HepG2 (cell line): ENCODE measurements around the gene ZNF544. TPM values are rescaled to one million over a fixed set of nuclear protein-coding genes. Genes with fewer than 3 reads are reported as not detected.

ENCODE experiments used
- ATAC-seq: fragments of 200-7000 bp; cut with Tn5 transposase; 3 replicates; pipeline ENCODE4 v1.9.1; 2020; ENCODE audit warnings: mild to moderate bottlenecking, moderate library complexity
- BruUV-seq: library from RNA; stranded (reverse); fragments of 400-500 nt; replicated peaks from 2 replicates; lab custom pipeline; 2021; lab: Mats Ljungman, UMichigan
- CTCF ChIA-PET: fragments of 300-600 bp; formaldehyde crosslinking; extraction: SDS; loops from one replicate; lab custom pipeline; 2021; ENCODE audit warnings: low total read pairs, inconsistent platforms, low intra/inter-chr PET ratio; lab: Yijun Ruan, JAX
- POLR2A ChIA-PET: fragments of 350-600 bp; sonication (Branson Sonifier 250); formaldehyde crosslinking; loops from one replicate; lab custom pipeline; 2020; ENCODE audit warnings: antibody characterized with exemption, inconsistent platforms; lab: Yijun Ruan, JAX
- DNase-seq: peaks from one replicate; pipeline ENCODE4 v3.0.0-alpha.2; 2015; ENCODE audit warnings: low spot score
- FAIRE-seq: peaks from 3 replicates; lab custom pipeline; 2011; peaks lifted over from hg19 to GRCh38; lab: Jason Lieb, UNC
- H2AFZ ChIP-seq: one replicate; pipeline ENCODE4 v1.6.1; 2011; ENCODE audit warnings: low read length, inconsistent platforms
- H3K27ac ChIP-seq: fragments of 300-600 bp; 3 replicates; pipeline ENCODE4 v1.8.0; 2011; ENCODE audit warnings: mixed run types, mild to moderate bottlenecking, mixed read lengths, low read length, inconsistent platforms; ENCODE audit not compliant: insufficient read depth; ENCODE audit errors: extremely low read length
- H3K27me3 ChIP-seq, 2 experiments: fragments of 200-600 bp in 1 of 2; 2 replicates in 1 of 2; 3 replicates in 1 of 2; pipeline versions ENCODE4 v1.6.0 to v1.8.0; 2011; ENCODE audit warnings: low read length in 2 of 2, mild to moderate bottlenecking in 2 of 2, moderate library complexity in 2 of 2, inconsistent platforms in 1 of 2; ENCODE audit not compliant: insufficient read depth in 2 of 2, control insufficient read depth in 1 of 2
- H3K36me3 ChIP-seq, 2 experiments: fragments of 200-600 bp in 1 of 2; replicated peaks in 1 of 2; 2 replicates in 1 of 2; 3 replicates in 1 of 2; pipeline versions ENCODE4 v1.5.1 to v1.8.0; 2011; ENCODE audit warnings: low read length in 2 of 2, inconsistent platforms in 1 of 2; ENCODE audit not compliant: insufficient read depth in 2 of 2, control insufficient read depth in 1 of 2
- H3K4me1 ChIP-seq: 2 replicates; pipeline ENCODE4 v1.5.1; 2012; ENCODE audit warnings: low read length, inconsistent platforms; ENCODE audit not compliant: insufficient read depth
- H3K4me2 ChIP-seq: 2 replicates; pipeline ENCODE4 v1.6.0; 2011; ENCODE audit warnings: low read depth, low read length, inconsistent platforms
- H3K4me3 ChIP-seq, 3 experiments: fragments of 200-600 bp in 1 of 3; sonication (generic), shearing (Covaris generic) in 1 of 3; replicated peaks in 1 of 3; 2 replicates each; pipeline ENCODE4 v1.5.1; 2011 to 2016; ENCODE audit warnings: low read length in 3 of 3, inconsistent platforms in 2 of 3, low read depth in 2 of 3, mild to moderate bottlenecking in 2 of 3, control low read depth in 1 of 3, mixed read lengths in 1 of 3; ENCODE audit not compliant: insufficient read depth in 1 of 3
- H3K79me2 ChIP-seq: one replicate; pipeline ENCODE4 v1.6.1; 2011; ENCODE audit warnings: low read length, inconsistent platforms; ENCODE audit not compliant: insufficient read depth
- H3K9ac ChIP-seq: 2 replicates; pipeline ENCODE4 v1.6.0; 2011; ENCODE audit warnings: mild to moderate bottlenecking, low read depth, low read length, inconsistent platforms; ENCODE audit not compliant: insufficient read depth
- H3K9me3 ChIP-seq: 2 replicates; pipeline ENCODE4 v1.5.1; 2012; ENCODE audit warnings: mild to moderate bottlenecking, low read length
- H4K20me1 ChIP-seq: 2 replicates; pipeline ENCODE4 v1.6.0; 2011; ENCODE audit warnings: inconsistent platforms, mild to moderate bottlenecking, low read length, moderate library complexity; ENCODE audit not compliant: insufficient read depth
- CBX5 ChIP-seq: sonication (generic); formaldehyde crosslinking; IDR thresholded peaks from 2 replicates; pipeline ENCODE4 v1.4.0; 2020; ENCODE audit warnings: missing genetic modification reagents, borderline replicate concordance
- EED ChIP-seq: sonication (generic); formaldehyde crosslinking; IDR thresholded peaks from 2 replicates; pipeline ENCODE4 v1.5.0; 2020; ENCODE audit warnings: mild to moderate bottlenecking, missing genetic modification reagents
- FIP1L1 ChIP-seq: fragments of 200-400 bp; formaldehyde crosslinking; IDR thresholded peaks from 2 replicates; pipeline ENCODE4 v1.6.1; 2018; ENCODE audit warnings: low read depth, mild to moderate bottlenecking, low read length, moderate library complexity, borderline replicate concordance; ENCODE audit not compliant: insufficient read depth
- HNRNPL ChIP-seq: fragments of 200-400 bp; formaldehyde crosslinking; IDR thresholded peaks from 2 replicates; pipeline ENCODE4 v1.6.1; 2017; ENCODE audit warnings: mild to moderate bottlenecking, low read depth, low read length
- MAZ ChIP-seq, 2 experiments: sonication (generic) in 1 of 2; formaldehyde crosslinking in 1 of 2; IDR thresholded peaks; 2 replicates each; pipeline versions ENCODE4 v1.5.0 to v1.6.1; 2012 to 2020; ENCODE audit warnings: low read depth in 2 of 2, mild to moderate bottlenecking in 2 of 2, borderline replicate concordance in 1 of 2, improper control_type of control experiment in 1 of 2, low read length in 1 of 2, missing genetic modification reagents in 1 of 2, moderate library complexity in 1 of 2
- NR2F6 ChIP-seq, 2 experiments: IDR thresholded peaks; 2 replicates each; pipeline ENCODE4 v1.6.1; 2016; ENCODE audit warnings: antibody characterized with exemption in 1 of 2, mild to moderate bottlenecking in 1 of 2
- POLR2A ChIP-seq, 2 experiments: IDR thresholded peaks; 2 replicates each; pipeline ENCODE4 v1.6.1; 2011; ENCODE audit warnings: low read depth in 2 of 2, low read length in 2 of 2, mild to moderate bottlenecking in 1 of 2, moderate library complexity in 1 of 2; ENCODE audit not compliant: insufficient read depth in 1 of 2
- YEATS2 ChIP-seq: sonication (generic); formaldehyde crosslinking; IDR thresholded peaks from 2 replicates; pipeline ENCODE4 v1.4.0; 2020; ENCODE audit warnings: missing genetic modification reagents, borderline replicate concordance
- ZBTB1 ChIP-seq: sonication (generic); formaldehyde crosslinking; IDR thresholded peaks from 2 replicates; pipeline ENCODE4 v1.4.0; 2020; ENCODE audit warnings: missing genetic modification reagents, borderline replicate concordance
- ZNF598 ChIP-seq: sonication (generic); formaldehyde crosslinking; IDR thresholded peaks from 2 replicates; pipeline ENCODE4 v1.5.1; 2020; ENCODE audit warnings: mild to moderate bottlenecking, missing genetic modification reagents, borderline replicate concordance
- WGBS: methylation state at CpG from one replicate; pipeline ENCODE4 v1.1.6; 2017; ENCODE audit warnings: low lambda C conversion rate; 5-methylcytosine and 5-hydroxymethylcytosine counted together
- in situ Hi-C: cut with HindIII; loops from 2 replicates; pipeline ENCODE4 v1.10.0; 2017; ENCODE audit warnings: low pct_unique_long_range_greater_than_20kb; ENCODE audit not compliant: extremely low pct_ligation_motif_present
- intact Hi-C: fragments of 100-400 bp; cut with micrococcal nuclease; formaldehyde crosslinking; loops from one replicate; pipeline ENCODE4 v1.10.0; 2022; ENCODE audit not compliant: unreplicated experiment
- polyA plus RNA-seq, 8 experiments: library from polyadenylated mRNA; depleted of rRNA in 3 of 8; stranded (reverse) in 7 of 8; unstranded in 1 of 8; fragments of >200 nt; fragmentation: Illumina TruSeq in 4 of 8; extraction: Trizol in 4 of 8; gene quantifications; 2 replicates each; pipeline versions ENCODE4 v1.2.1 to v1.2.3, GENCODE V29; 2011 to 2016; ENCODE audit warnings: low read depth in 4 of 8, missing spikeins in 1 of 8, mixed read lengths in 1 of 8; ENCODE audit not compliant: insufficient read depth in 1 of 8
- total RNA-seq, 5 experiments: library from RNA; depleted of rRNA; stranded (reverse); fragments of >200 nt; fragmentation: Illumina TruSeq; extraction: Trizol; gene quantifications; 2 replicates each; pipeline ENCODE4 v1.2.3, GENCODE V29; 2016; ENCODE audit warnings: low read depth in 1 of 5
- TF ChIP-seq, protein P1 (sequence below): sonication (generic); formaldehyde crosslinking; IDR thresholded peaks from 2 replicates; pipeline ENCODE4 v1.8.0; 2022; ENCODE audit warnings: mild to moderate bottlenecking, missing genetic modification reagents
- TF ChIP-seq, protein P2 (sequence below): sonication (generic); formaldehyde crosslinking; IDR thresholded peaks from 2 replicates; pipeline ENCODE4 v1.8.1; 2023; ENCODE audit warnings: missing genetic modification reagents, mild to moderate bottlenecking, borderline replicate concordance
- TF ChIP-seq, protein P3 (sequence below): sonication (generic); formaldehyde crosslinking; IDR thresholded peaks from 2 replicates; pipeline ENCODE4 v1.4.0; 2020; ENCODE audit warnings: mild to moderate bottlenecking, missing genetic modification reagents
- TF ChIP-seq, protein P4 (sequence below): sonication (generic); formaldehyde crosslinking; IDR thresholded peaks from 2 replicates; pipeline ENCODE4 v1.4.0; 2020; ENCODE audit warnings: mild to moderate bottlenecking, missing genetic modification reagents
- TF ChIP-seq, protein P5 (sequence below): sonication (generic); formaldehyde crosslinking; IDR thresholded peaks from 2 replicates; pipeline ENCODE4 v1.4.0; 2020; ENCODE audit warnings: missing genetic modification reagents, borderline replicate concordance

The ZNF544 gene
- total and polyA plus RNA-seq, 2 of the 13 experiments (the other 11 are each of a cell fraction or from before 2014, with no cell fraction given) = 13.1 to 17.0 TPM

DNA sequence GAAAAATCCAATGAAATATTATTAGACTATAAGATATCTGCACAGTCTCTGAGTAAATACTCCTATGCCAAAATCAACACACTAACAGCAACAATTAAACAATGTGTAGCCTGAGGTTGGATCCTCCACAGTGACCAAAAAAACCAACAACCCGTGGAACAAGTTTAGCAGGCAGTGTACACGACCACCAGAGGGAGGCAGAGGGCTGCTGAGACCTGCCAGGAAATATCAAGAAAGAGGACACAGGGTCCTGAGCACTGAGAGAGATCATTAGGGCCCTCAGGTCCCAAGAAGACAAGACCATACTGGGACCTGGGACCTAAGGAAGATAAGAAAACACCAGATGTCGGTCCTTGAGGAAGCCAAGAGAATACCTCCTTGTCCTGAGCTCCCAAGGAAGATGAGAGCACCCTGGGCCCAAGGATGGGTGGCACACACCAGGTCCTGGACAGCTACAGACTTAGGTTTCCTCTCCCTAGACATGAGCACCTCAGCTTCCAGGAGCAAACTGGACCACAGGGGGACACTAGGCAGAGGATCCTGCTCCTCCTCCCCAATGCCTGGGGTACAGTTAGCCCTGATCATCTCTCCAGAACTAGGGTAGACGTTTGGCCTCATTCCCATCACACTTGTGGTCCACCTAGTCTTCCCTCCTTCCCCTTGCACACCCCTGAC lies 46.7 kb upstream of the ZNF544 start:
- 38% methylated on average over 4 of the region's 4 CpGs for WGBS
- Histone ChIP-seq H3K4me1 (peaks cover 12% of the 10 kb centered on the region), H2AFZ (no peak overlapping the region), H3K79me2 (peaks cover 10% of the 10 kb centered on the region), H3K36me3 (peaks cover 14 to 17% of the 10 kb centered on the region in 2 experiments), H3K9ac (peak overlapping the region; percentile 59), H4K20me1 (no peaks in the 10 kb centered on the region), H3K27ac (peak overlapping the region; percentile 100), H3K9me3 (peaks cover 64% of the 10 kb centered on the region), H3K27me3 (no peaks in the 10 kb centered on the region; a peak in 1 of 5 replicates), H3K4me3 (peak overlapping the region; percentile 61 to 88 (median 68)), H3K4me2 (peak overlapping the region; percentile 93)
- ChIA-PET CTCF (interaction anchor here (1.6 kb wide), 1 partner anchor 128 kb away, joined by 11 read pairs; no protein-coding TSS in a partner anchor), POLR2A (interaction anchor here (0.8 to 1.9 kb wide), 3 partner anchors 97 to 198 kb away, joined by 3 to 10 read pairs (median 4); partner anchors contain the start of genes ERVK3-1 and ZNF8)
- in situ Hi-C loops = loop anchor here (5.0 kb wide), 1 partner anchor 125 kb away; the partner anchor contains the start of gene ERVK3-1
- BruUV-seq = TSS peak; percentile 73
- FAIRE-seq (peak; percentile 76), ATAC-seq (peak; percentile 35), DNase-seq (peak; percentile 71)
- intact Hi-C loops = loop anchor here (5.0 kb wide), 4 partner anchors 45 to 205 kb away; partner anchors contain the start of genes ERVK3-1, RPS5, ZNF544 and ZSCAN22
- no peak for TF ChIP-seq CBX5 (CRISPR knock-in tag)
- TF ChIP-seq ZNF598 (CRISPR knock-in tag) = no peak
- no peak for TF ChIP-seq ZBTB1 (CRISPR knock-in tag)
- TF ChIP-seq, protein P1, sequence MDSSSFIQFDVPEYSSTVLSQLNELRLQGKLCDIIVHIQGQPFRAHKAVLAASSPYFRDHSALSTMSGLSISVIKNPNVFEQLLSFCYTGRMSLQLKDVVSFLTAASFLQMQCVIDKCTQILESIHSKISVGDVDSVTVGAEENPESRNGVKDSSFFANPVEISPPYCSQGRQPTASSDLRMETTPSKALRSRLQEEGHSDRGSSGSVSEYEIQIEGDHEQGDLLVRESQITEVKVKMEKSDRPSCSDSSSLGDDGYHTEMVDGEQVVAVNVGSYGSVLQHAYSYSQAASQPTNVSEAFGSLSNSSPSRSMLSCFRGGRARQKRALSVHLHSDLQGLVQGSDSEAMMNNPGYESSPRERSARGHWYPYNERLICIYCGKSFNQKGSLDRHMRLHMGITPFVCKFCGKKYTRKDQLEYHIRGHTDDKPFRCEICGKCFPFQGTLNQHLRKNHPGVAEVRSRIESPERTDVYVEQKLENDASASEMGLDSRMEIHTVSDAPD (CRISPR knock-in tag) = no peak
- TF ChIP-seq, protein P2, sequence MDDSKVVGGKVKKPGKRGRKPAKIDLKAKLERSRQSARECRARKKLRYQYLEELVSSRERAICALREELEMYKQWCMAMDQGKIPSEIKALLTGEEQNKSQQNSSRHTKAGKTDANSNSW (CRISPR knock-in tag) = 0 out of 2 replicates have a peak, but pooled peaks have one; percentile 69
- TF ChIP-seq HNRNPL = no peak
- TF ChIP-seq POLR2A (IDR thresholded peaks at IDR 0.05; ENCODE audit: insufficient read depth in 1 of 2, low read depth in 2 of 2, low read length in 2 of 2) = peak in 1 of 2 experiments; percentile 37; a peak in 1 of 4 replicates
- TF ChIP-seq YEATS2 (CRISPR knock-in tag) = no peak
- TF ChIP-seq, protein P3, sequence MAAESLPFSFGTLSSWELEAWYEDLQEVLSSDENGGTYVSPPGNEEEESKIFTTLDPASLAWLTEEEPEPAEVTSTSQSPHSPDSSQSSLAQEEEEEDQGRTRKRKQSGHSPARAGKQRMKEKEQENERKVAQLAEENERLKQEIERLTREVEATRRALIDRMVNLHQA (CRISPR knock-in tag) = no peak
- TF ChIP-seq, protein P4, sequence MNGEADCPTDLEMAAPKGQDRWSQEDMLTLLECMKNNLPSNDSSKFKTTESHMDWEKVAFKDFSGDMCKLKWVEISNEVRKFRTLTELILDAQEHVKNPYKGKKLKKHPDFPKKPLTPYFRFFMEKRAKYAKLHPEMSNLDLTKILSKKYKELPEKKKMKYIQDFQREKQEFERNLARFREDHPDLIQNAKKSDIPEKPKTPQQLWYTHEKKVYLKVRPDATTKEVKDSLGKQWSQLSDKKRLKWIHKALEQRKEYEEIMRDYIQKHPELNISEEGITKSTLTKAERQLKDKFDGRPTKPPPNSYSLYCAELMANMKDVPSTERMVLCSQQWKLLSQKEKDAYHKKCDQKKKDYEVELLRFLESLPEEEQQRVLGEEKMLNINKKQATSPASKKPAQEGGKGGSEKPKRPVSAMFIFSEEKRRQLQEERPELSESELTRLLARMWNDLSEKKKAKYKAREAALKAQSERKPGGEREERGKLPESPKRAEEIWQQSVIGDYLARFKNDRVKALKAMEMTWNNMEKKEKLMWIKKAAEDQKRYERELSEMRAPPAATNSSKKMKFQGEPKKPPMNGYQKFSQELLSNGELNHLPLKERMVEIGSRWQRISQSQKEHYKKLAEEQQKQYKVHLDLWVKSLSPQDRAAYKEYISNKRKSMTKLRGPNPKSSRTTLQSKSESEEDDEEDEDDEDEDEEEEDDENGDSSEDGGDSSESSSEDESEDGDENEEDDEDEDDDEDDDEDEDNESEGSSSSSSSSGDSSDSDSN = no peak
- TF ChIP-seq MAZ (IDR thresholded peaks at IDR 0.05; ENCODE audit: borderline replicate concordance, low read depth, low read length) = no peak
- TF ChIP-seq MAZ (CRISPR knock-in tag; IDR thresholded peaks at IDR 0.05; ENCODE audit: low read depth) = peak; percentile 64; the same call in 1 of the 2 replicates
- TF ChIP-seq, protein P5, sequence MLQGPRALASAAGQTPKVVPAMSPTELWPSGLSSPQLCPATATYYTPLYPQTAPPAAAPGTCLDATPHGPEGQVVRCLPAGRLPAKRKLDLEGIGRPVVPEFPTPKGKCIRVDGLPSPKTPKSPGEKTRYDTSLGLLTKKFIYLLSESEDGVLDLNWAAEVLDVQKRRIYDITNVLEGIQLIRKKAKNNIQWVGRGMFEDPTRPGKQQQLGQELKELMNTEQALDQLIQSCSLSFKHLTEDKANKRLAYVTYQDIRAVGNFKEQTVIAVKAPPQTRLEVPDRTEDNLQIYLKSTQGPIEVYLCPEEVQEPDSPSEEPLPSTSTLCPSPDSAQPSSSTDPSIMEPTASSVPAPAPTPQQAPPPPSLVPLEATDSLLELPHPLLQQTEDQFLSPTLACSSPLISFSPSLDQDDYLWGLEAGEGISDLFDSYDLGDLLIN = no peak
- TF ChIP-seq EED (CRISPR knock-in tag) = no peak; the same call in 1 of the 2 replicates
- no peak for TF ChIP-seq NR2F6 (IDR thresholded peaks at IDR 0.05)
- 0 out of 2 replicates have a peak, but pooled peaks have one; percentile 5 for TF ChIP-seq NR2F6 (CRISPR knock-in tag; IDR thresholded peaks at IDR 0.05)
- TF ChIP-seq FIP1L1 = no peak
